ENCODE measurements around the gene SNX4. TPM values are rescaled to one million over a fixed set of nuclear protein-coding genes. Genes with fewer than 3 reads are reported as not detected.

Gene SNX4
- polyA plus RNA-seq, 1 of the 3 experiments (the other 2 are of a cell fraction), result 5.1 TPM

- no peak overlapping the region for H3K4me2 ChIP-seq
- H3K9me3 ChIP-seq, result no peaks in the 10 kb centered on the region
- CTCF ChIA-PET, result interaction anchor here (1.6 kb wide), 1 partner anchor 438 kb away, joined by 7 read pairs; no protein-coding TSS in a partner anchor
- TF ChIP-seq EP300 (IDR thresholded peaks at IDR 0.05; ENCODE audit: borderline replicate concordance in 1 of 2, low read depth in 1 of 2, low read length in 1 of 2), result no peak
- no peak for TF ChIP-seq FOXJ3 (CRISPR knock-in tag; IDR thresholded peaks at IDR 0.05)
- no peak for TF ChIP-seq FOSL2 (IDR thresholded peaks at IDR 0.05; ENCODE audit: borderline replicate concordance, low read depth)
- TF ChIP-seq MEF2A (IDR thresholded peaks at IDR 0.05; ENCODE audit: borderline replicate concordance, low read depth), result no peak
- no peak for TF ChIP-seq USF2 (IDR thresholded peaks at IDR 0.05; ENCODE audit: borderline replicate concordance, low read depth, low read length)
- no peaks in the 10 kb centered on the region for H3F3A ChIP-seq (replicated peaks; ENCODE audit: insufficient read depth)
- no peak overlapping the region for H3K27ac ChIP-seq (ENCODE audit: low read depth in 2 of 2, low read length in 1 of 2)
- no peak for DNase-seq
- H3K9ac ChIP-seq, result no peak overlapping the region
- H3K79me2 ChIP-seq (ENCODE audit: insufficient read depth), result no peaks in the 10 kb centered on the region
- peaks cover 0 to 6% of the 10 kb centered on the region in 2 experiments; a peak in 1 of 4 replicates for H3K4me1 ChIP-seq (ENCODE audit: control insufficient read depth in 1 of 2, insufficient read depth in 2 of 2, low read depth in 1 of 2, low read length in 1 of 2)
- H3K36me3 ChIP-seq (replicated peaks in 1 of 2; ENCODE audit: control insufficient read depth in 1 of 2, insufficient read depth in 2 of 2, low read length in 1 of 2), result no peaks in the 10 kb centered on the region
- no peaks in the 10 kb centered on the region for H4K20me1 ChIP-seq (ENCODE audit: insufficient read depth)
- 77% methylated on average over 6 of the region's 6 CpGs for WGBS (ENCODE audit: low lambda C conversion rate)
- H3K4me3 ChIP-seq (ENCODE audit: low read depth in 2 of 2, low read length in 1 of 2), result no peak overlapping the region
- POLR2A ChIA-PET, result no interaction called here
- H3K27me3 ChIP-seq (ENCODE audit: insufficient read depth), result no peaks in the 10 kb centered on the region
- no peaks in the 10 kb centered on the region for H3K9me2 ChIP-seq
- H2AFZ ChIP-seq (ENCODE audit: low read depth), result no peak overlapping the region
Measured at GRCh38 chr3:125433091-125433534, 86.9 kb downstream of the SNX4 start.

- TF ChIP-seq CTCF (IDR thresholded peaks at IDR 0.05) (no peak), FOXJ3 (CRISPR knock-in tag; IDR thresholded peaks at IDR 0.05) (no peak), FOSL2 (IDR thresholded peaks at IDR 0.05; ENCODE audit: borderline replicate concordance, low read depth) (no peak), RAD21 (IDR thresholded peaks at IDR 0.05; ENCODE audit: low read length) (no peak), MXI1 (IDR thresholded peaks at IDR 0.05; ENCODE audit: low read depth, low read length) (no peak), ZBTB33 (IDR thresholded peaks at IDR 0.05; ENCODE audit: borderline replicate concordance, low read depth) (no peak), RFX5 (IDR thresholded peaks at IDR 0.05; ENCODE audit: low read length) (no peak), CHD2 (IDR thresholded peaks at IDR 0.05; ENCODE audit: low read length, partially characterized antibody) (no peak), PBX3 (IDR thresholded peaks at IDR 0.05) (no peak), ELF1 (IDR thresholded peaks at IDR 0.05) (no peak), GABPA (IDR thresholded peaks at IDR 0.05; ENCODE audit: low read depth) (no peak), POLR2AphosphoS5 (IDR thresholded peaks at IDR 0.05; ENCODE audit: low read depth, low read length) (no peak), RXRA (IDR thresholded peaks at IDR 0.05; ENCODE audit: borderline replicate concordance, low read depth) (no peak), SIN3A (IDR thresholded peaks at IDR 0.05; ENCODE audit: borderline replicate concordance, low read depth, low read length) (no peak), MEF2A (IDR thresholded peaks at IDR 0.05; ENCODE audit: borderline replicate concordance, low read depth) (no peak), TEAD4 (IDR thresholded peaks at IDR 0.05; ENCODE audit: borderline replicate concordance, insufficient read depth) (no peak), EP300 (IDR thresholded peaks at IDR 0.05; ENCODE audit: borderline replicate concordance in 1 of 2, low read depth in 1 of 2, low read length in 1 of 2) (no peak)
- H2AFZ ChIP-seq (ENCODE audit: low read depth), result no peak overlapping the region; the same call in 1 of the 2 replicates
- H3K27me3 ChIP-seq (ENCODE audit: insufficient read depth), result no peaks in the 10 kb centered on the region
- WGBS (ENCODE audit: low lambda C conversion rate), result 87% methylated on average over 5 of the region's 5 CpGs
- H3K36me3 ChIP-seq (replicated peaks in 1 of 2; ENCODE audit: control insufficient read depth in 1 of 2, insufficient read depth in 2 of 2, low read length in 1 of 2), result no peaks in the 10 kb centered on the region
- POLR2A ChIA-PET, result no interaction called here
- H3K4me2 ChIP-seq, result no peak overlapping the region
- H3K27ac ChIP-seq (ENCODE audit: low read depth in 2 of 2, low read length in 1 of 2), result no peak overlapping the region
- peaks cover 0 to 6% of the 10 kb centered on the region in 2 experiments; a peak in 1 of 4 replicates for H3K4me1 ChIP-seq (ENCODE audit: control insufficient read depth in 1 of 2, insufficient read depth in 2 of 2, low read depth in 1 of 2, low read length in 1 of 2)
- H4K20me1 ChIP-seq (ENCODE audit: insufficient read depth), result no peaks in the 10 kb centered on the region
- no peak overlapping the region for H3K9ac ChIP-seq
- no peaks in the 10 kb centered on the region for H3F3A ChIP-seq (replicated peaks; ENCODE audit: insufficient read depth)
- no peaks in the 10 kb centered on the region for H3K9me3 ChIP-seq
- H3K4me3 ChIP-seq (ENCODE audit: low read depth in 2 of 2, low read length in 1 of 2), result no peak overlapping the region
- no peaks in the 10 kb centered on the region for H3K9me2 ChIP-seq
- DNase-seq, result no peak
- no peaks in the 10 kb centered on the region for H3K79me2 ChIP-seq (ENCODE audit: insufficient read depth)
- CTCF ChIA-PET, result interaction anchor here (1.6 kb wide), 1 partner anchor 437 kb away, joined by 7 read pairs; no protein-coding TSS in a partner anchor
Measured at GRCh38 chr3:125431912-125432790, 87.9 kb downstream of the SNX4 start.

Data from SK-N-SH (cell line).